HEK293T (cell line): ENCODE data around the gene LDLR.

Experiments
- CTCF ChIA-PET: fragments of 350-600 bp; formaldehyde crosslinking; extraction: SDS; loops from one replicate; lab custom pipeline; 2021; ENCODE audit warnings: antibody characterized with exemption, inconsistent platforms; lab: Yijun Ruan, JAX
- POLR2A ChIA-PET: fragments of 350-600 bp; formaldehyde crosslinking; extraction: SDS; loops from one replicate; lab custom pipeline; 2020; ENCODE audit warnings: antibody characterized with exemption, inconsistent platforms; lab: Yijun Ruan, JAX
- DNase-seq: peaks from one replicate; pipeline ENCODE4 v3.0.0; 2012; ENCODE audit warnings: mixed read lengths; ENCODE audit errors: extremely low spot score
- ARNT ChIP-seq: fragments of 450-650 bp; IDR thresholded peaks from 2 replicates; pipeline ENCODE4 v1.6.1; 2017; ENCODE audit warnings: mild to moderate bottlenecking
- BHLHE40 ChIP-seq: fragments of 450-650 bp; IDR thresholded peaks from 2 replicates; pipeline ENCODE4 v1.6.1; 2016; ENCODE audit warnings: mild to moderate bottlenecking, moderate library complexity, borderline replicate concordance
- CTBP1 ChIP-seq: fragments of 450-650 bp; IDR thresholded peaks from 2 replicates; pipeline ENCODE4 v1.6.1; 2016; ENCODE audit warnings: borderline replicate concordance
- ELF4 ChIP-seq: fragments of 450-650 bp; IDR thresholded peaks from 2 replicates; pipeline ENCODE4 v1.6.1; 2017; ENCODE audit warnings: antibody characterized with exemption
- FOXA1 ChIP-seq: fragments of 450-650 bp; IDR thresholded peaks from 2 replicates; pipeline ENCODE4 v1.6.1; 2016; ENCODE audit warnings: mild to moderate bottlenecking
- FOXK2 ChIP-seq: fragments of 450-650 bp; IDR thresholded peaks from 2 replicates; pipeline ENCODE4 v1.6.1; 2016; ENCODE audit warnings: mild to moderate bottlenecking
- FOXM1 ChIP-seq: fragments of 450-650 bp; IDR thresholded peaks from 2 replicates; pipeline ENCODE4 v1.6.1; 2017; ENCODE audit warnings: mild to moderate bottlenecking, borderline replicate concordance
- HDGF ChIP-seq: fragments of 450-650 bp; IDR thresholded peaks from 2 replicates; pipeline ENCODE4 v1.6.1; 2017; ENCODE audit warnings: antibody characterized with exemption, borderline replicate concordance
- L3MBTL2 ChIP-seq: fragments of 450-650 bp; conservative IDR thresholded peaks from 2 replicates; pipeline ENCODE4 v1.6.1; 2016; ENCODE audit warnings: mild to moderate bottlenecking
- LEF1 ChIP-seq: fragments of 450-650 bp; IDR thresholded peaks from 2 replicates; pipeline ENCODE4 v1.6.1; 2017; ENCODE audit warnings: mild to moderate bottlenecking, borderline replicate concordance
- NFRKB ChIP-seq: fragments of 450-650 bp; IDR thresholded peaks from 2 replicates; pipeline ENCODE4 v1.6.1; 2016; ENCODE audit warnings: mild to moderate bottlenecking, moderate library complexity
- SP1 ChIP-seq: fragments of 450-650 bp; IDR thresholded peaks from 2 replicates; pipeline ENCODE4 v1.6.1; 2017
- SUZ12 ChIP-seq: fragments of 450-650 bp; IDR thresholded peaks from 2 replicates; pipeline ENCODE4 v1.6.1; 2016; ENCODE audit warnings: mild to moderate bottlenecking
- TARDBP ChIP-seq: fragments of 450-650 bp; IDR thresholded peaks from 2 replicates; pipeline ENCODE4 v1.6.1; 2016
- ZNF384 ChIP-seq: fragments of 450-650 bp; IDR thresholded peaks from 2 replicates; pipeline ENCODE4 v1.6.1; 2016
- TF ChIP-seq, protein P1 (sequence below): fragments of 450-650 bp; IDR thresholded peaks from 2 replicates; pipeline ENCODE4 v1.6.1; 2016

LDLR gene

DNA sequence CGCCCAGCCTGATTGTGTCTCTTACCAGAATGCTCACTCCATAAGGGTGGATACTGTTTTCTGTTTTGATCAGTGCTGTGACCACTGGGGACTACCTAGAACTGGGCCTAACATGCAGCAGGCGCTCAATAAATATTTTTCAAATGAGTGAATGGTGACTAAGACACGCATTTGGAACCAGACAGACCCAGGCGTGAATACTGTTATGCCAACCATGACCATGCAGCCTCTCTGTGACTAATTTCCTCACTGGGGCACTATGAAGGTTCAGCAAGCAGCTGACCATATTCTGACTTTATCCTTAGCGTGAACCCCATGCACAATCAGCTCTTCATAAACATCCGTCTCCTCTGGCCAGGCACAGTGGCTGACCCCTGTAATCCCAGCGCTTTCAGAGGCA is 79.3 kb downstream of the LDLR start:
- TF ChIP-seq CTBP1: no peak
- no peak for TF ChIP-seq FOXM1
- no peak for TF ChIP-seq FOXK2
- no peak for TF ChIP-seq TARDBP
- TF ChIP-seq SP1: no peak
- no peak for TF ChIP-seq L3MBTL2
- TF ChIP-seq FOXA1: no peak
- POLR2A ChIA-PET: interaction anchor here (0.8 kb wide), 1 partner anchor 12 kb away, joined by 3 read pairs; no protein-coding TSS in a partner anchor
- no peak for DNase-seq
- CTCF ChIA-PET: no interaction called here

DNA sequence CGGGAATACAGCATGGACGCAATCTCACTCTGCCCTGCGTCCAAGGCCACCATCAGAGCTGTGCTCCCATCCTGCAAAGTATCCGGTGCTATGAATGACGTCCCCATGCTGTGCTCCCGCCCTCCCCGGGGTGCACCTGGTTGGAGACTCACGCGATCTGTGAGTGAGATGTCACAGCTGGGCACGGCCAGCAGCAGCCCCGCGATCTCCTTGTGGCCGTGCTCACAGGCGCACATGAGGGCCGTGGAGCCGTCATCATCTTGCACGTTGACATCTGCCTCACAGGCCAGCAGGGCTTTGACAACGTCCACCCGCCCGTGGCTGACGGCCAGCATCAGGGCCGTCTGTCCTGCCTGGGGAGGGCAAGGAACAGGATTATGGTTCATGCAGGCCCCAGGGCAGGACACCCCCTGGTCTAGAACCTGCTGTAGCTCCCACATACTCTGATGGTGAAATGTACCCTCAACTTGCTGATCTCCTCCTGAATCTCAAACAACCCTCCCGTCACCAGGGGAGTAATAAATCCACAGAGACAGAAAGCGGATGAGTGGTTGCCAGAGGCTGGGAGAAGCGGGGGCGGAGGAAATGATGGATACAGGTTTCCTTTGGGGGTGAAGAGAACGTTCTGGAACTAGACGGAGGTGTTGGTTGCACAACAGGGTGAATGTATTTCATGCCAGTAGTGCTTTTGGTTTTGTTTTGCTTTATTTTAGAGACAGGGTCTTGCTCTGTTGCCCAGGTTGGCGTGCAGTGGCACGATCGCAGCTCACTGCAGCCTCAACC is 80.8 kb downstream of the LDLR start:
- TF ChIP-seq L3MBTL2: no peak
- TF ChIP-seq, protein P1, sequence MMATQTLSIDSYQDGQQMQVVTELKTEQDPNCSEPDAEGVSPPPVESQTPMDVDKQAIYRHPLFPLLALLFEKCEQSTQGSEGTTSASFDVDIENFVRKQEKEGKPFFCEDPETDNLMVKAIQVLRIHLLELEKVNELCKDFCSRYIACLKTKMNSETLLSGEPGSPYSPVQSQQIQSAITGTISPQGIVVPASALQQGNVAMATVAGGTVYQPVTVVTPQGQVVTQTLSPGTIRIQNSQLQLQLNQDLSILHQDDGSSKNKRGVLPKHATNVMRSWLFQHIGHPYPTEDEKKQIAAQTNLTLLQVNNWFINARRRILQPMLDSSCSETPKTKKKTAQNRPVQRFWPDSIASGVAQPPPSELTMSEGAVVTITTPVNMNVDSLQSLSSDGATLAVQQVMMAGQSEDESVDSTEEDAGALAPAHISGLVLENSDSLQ: no peak
- no peak for TF ChIP-seq ARNT
- no peak for TF ChIP-seq SUZ12
- no peak for TF ChIP-seq BHLHE40
- no peak for TF ChIP-seq HDGF
- TF ChIP-seq FOXA1: no peak
- ChIA-PET POLR2A (no interaction called here), CTCF (no interaction called here)
- DNase-seq: no peak

DNA sequence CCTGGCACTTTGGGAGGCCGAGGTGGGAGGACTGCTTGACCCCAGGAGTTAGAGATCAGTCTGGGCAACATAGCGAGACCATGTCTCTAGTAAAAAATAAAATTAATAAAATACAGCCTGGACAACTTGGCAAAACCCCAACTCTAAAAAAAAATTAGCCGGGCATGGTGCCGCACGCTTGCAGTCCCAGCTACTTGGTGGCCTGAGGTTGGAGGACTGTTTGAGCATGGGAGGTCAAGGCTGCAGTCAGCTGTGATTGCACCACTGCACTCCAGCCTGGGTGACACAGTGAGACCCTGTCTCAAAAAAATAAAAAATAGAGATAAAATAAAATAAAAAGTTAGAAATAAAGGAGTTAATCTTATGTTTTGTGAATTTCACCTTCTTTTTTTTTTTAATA is 81.9 kb downstream of the LDLR start:
- ChIA-PET POLR2A (no interaction called here), CTCF (no interaction called here)
- DNase-seq: no peak
- TF ChIP-seq FOXA1: no peak
- no peak for TF ChIP-seq CTBP1
- TF ChIP-seq SP1: no peak
- TF ChIP-seq ELF4: no peak
- TF ChIP-seq BHLHE40: no peak
- no peak for TF ChIP-seq HDGF
- no peak for TF ChIP-seq ARNT
- no peak for TF ChIP-seq FOXM1
- no peak for TF ChIP-seq LEF1
- no peak for TF ChIP-seq FOXK2
- TF ChIP-seq TARDBP: no peak
- no peak for TF ChIP-seq SUZ12
- no peak for TF ChIP-seq ZNF384
- no peak for TF ChIP-seq NFRKB
- TF ChIP-seq L3MBTL2: no peak
- TF ChIP-seq, protein P1: no peak

DNA sequence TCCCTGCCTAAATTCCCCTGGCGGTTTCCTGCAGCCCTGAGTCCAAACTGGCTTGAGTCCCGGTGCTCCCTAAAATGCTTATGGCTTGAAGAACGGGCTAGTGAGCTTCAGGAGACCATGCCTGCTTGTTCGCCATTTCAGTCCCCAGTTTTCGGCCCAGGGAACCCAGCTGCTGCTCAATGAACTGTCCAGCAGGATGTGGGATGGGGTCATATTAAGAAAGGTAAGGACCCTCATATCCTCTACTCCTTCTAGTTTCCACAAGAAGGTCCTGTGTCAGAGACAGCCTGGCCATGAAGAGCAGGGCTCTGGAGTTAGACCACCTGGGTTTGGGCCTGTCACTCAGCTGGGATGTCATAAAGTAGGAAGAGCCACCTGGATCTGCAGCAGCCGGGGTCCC is 83.3 kb downstream of the LDLR start:
- DNase-seq: no peak
- TF ChIP-seq FOXK2: no peak
- no peak for TF ChIP-seq FOXA1
- TF ChIP-seq LEF1: no peak
- TF ChIP-seq, protein P1: no peak
- no peak for TF ChIP-seq ZNF384
- POLR2A ChIA-PET: no interaction called here
- CTCF ChIA-PET: no interaction called here

DNA sequence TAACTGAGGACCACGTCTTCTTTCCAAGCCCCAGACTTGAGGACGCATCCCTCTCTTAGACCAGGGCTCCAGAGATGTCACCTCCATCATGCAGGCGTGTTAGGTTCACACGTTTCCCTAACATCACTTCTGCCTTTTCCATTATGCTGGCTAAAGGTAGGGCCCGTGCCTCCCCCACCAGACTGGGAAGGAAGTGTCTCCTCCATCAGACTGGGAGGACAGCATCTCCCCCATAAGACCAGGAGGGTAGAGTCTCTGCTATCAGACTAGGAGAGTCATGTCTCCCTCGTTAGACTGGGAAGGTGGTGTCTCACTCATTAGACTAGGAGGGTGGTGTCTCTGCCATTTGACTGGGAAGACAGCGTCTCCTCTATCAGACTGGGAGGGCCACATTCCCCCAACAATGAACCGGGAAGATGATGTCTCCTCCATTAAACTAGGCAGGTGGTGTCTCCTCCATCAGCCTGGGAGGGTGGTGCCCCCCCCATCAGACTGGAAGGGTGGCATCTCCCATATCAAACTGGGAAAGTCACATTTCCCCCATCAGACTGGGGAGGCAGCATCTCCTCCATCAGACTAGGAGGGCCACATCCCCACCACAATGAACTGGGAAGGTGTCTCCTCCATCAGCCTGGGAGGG is 84.4 kb downstream of the LDLR start:
- TF ChIP-seq FOXK2 (no peak), BHLHE40 (no peak)
- ChIA-PET POLR2A (no interaction called here), CTCF (no interaction called here)
- DNase-seq: no peak

DNA sequence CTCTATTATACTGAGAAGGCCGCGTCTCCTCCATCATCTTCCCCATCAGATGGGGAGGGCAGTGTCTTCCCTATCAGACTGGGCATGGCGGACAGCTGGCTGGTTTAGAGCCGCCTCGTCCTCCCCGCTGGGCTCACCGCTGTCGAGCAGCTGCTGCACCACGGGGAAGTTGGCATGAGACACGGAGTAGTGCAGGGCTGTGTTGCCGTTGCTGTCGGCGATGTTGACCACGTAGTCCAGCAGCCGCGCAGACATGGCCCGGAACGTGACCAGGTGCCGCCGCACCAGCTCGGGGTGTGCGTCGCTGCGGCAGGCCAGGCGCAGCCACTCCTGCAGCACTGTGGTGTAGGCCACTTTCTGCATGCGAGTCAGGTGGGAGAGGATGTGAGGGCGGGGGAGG is 85.1 kb downstream of the LDLR start:
- POLR2A ChIA-PET: no interaction called here
- no peak for TF ChIP-seq HDGF
- no peak for TF ChIP-seq SP1
- no peak for TF ChIP-seq NFRKB
- TF ChIP-seq L3MBTL2: no peak
- TF ChIP-seq SUZ12: no peak
- TF ChIP-seq, protein P1: no peak
- no peak for TF ChIP-seq LEF1
- TF ChIP-seq ARNT: no peak
- TF ChIP-seq TARDBP: no peak
- TF ChIP-seq ZNF384: no peak
- no peak for TF ChIP-seq ELF4
- CTCF ChIA-PET: no interaction called here
- DNase-seq: no peak
